Inflammatory macrophage treated with lipopolysaccharide for 1 hour (primary cell): ENCODE results near the gene DCLK2.

Experiments
- DNase-seq, 2 donors: peaks; one replicate each; pipeline ENCODE4 v3.0.0-alpha.2; 2020 to 2022

Gene DCLK2

GRCh38 chr4:150123087-150123486 lies 44.8 kb downstream of the DCLK2 start:
- no peak for DNase-seq

- peak; percentile 23 to 50 for DNase-seq
Observed at GRCh38 chr4:150123796-150124677, 45.8 kb downstream of the DCLK2 start.

- DNase-seq, result peak; percentile 80 to 86
Observed at GRCh38 chr4:150126201-150126863, 48.1 kb downstream of the DCLK2 start.

GRCh38 chr4:150126864-150127203 lies 48.6 kb downstream of the DCLK2 start:
- DNase-seq, result peak; percentile 40 to 77

GRCh38 chr4:150127757-150128156 lies 49.5 kb downstream of the DCLK2 start:
- no peak for DNase-seq

- DNase-seq, result no peak
Observed at GRCh38 chr4:150130933-150131332, 52.7 kb downstream of the DCLK2 start.

GRCh38 chr4:150131581-150132228 lies 53.5 kb downstream of the DCLK2 start:
- no peak for DNase-seq

- DNase-seq, result no peak
Observed at GRCh38 chr4:150133605-150134004, 55.4 kb downstream of the DCLK2 start.

- DNase-seq, result no peak
Observed at GRCh38 chr4:150135134-150135772, 57.0 kb downstream of the DCLK2 start.

GRCh38 chr4:150136036-150136435 lies 57.8 kb downstream of the DCLK2 start:
- no peak for DNase-seq

- no peak for DNase-seq
Observed at GRCh38 chr4:150136481-150136880, 58.2 kb downstream of the DCLK2 start.

GRCh38 chr4:150139297-150139865 lies 61.1 kb downstream of the DCLK2 start:
- DNase-seq, result no peak

GRCh38 chr4:150140774-150141400 lies 62.6 kb downstream of the DCLK2 start:
- DNase-seq, result peak; percentile 15 to 26

GRCh38 chr4:150141756-150142155 lies 63.5 kb downstream of the DCLK2 start:
- no peak for DNase-seq

- DNase-seq, result no peak
Observed at GRCh38 chr4:150142831-150143230, 64.6 kb downstream of the DCLK2 start.

- no peak for DNase-seq
Observed at GRCh38 chr4:150145090-150145945, 67.1 kb downstream of the DCLK2 start.

GRCh38 chr4:150145946-150146340 lies 67.7 kb downstream of the DCLK2 start:
- DNase-seq, result no peak

- no peak for DNase-seq
Observed at GRCh38 chr4:150149381-150149780, 71.1 kb downstream of the DCLK2 start.

GRCh38 chr4:150150629-150151062 lies 72.4 kb downstream of the DCLK2 start:
- no peak for DNase-seq

- DNase-seq, result no peak
Observed at GRCh38 chr4:150152766-150153165, 74.5 kb downstream of the DCLK2 start.

GRCh38 chr4:150155391-150155790 lies 77.1 kb downstream of the DCLK2 start:
- no peak for DNase-seq
